ENCODE results near the gene CNNM2.

CNNM2 gene

DNA sequence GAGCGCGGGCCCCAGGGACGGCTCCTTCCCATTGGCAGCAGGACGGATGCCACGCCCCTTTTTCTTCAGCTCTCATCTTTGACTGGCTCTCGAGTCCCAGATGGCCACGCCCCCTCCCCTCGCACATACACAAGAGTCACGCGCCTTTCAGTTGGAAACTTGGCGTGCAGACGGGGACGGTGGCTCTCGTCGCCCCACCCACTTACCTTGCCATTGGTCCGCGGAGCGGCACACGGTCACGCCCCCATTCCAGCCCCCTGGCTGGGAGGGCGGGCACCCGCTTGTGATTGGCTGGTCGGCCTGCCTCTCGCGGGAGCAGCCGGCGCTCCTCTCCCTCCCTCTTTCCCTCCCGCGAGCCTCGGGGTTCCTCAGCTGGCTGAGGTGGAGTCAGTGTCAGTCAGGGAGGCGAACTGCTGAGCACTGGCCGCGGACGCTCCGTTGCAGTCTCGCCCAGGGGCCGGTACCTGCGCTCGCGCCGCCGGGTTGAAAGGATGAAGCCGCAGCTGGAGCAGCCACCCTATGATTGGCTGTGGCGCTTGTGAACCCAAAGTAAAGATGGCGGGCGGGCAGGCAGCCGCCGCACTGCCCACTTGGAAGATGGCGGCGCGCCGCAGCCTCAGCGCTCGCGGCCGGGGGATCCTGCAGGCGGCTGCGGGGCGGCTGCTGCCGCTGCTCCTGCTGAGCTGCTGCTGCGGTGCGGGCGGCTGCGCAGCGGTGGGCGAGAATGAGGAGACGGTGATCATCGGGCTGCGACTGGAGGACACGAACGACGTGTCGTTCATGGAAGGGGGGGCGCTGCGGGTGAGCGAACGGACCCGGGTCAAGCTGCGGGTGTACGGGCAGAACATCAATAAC lies at the start of gene CNNM2:
CNNM2 (plus strand) TSS at position 333 of the 855 bp plus-strand sequence; CDS start at position 520, 187 bp downstream.
- DNase-seq (ENCODE audit: low read depth): peak; percentile 99

DNA sequence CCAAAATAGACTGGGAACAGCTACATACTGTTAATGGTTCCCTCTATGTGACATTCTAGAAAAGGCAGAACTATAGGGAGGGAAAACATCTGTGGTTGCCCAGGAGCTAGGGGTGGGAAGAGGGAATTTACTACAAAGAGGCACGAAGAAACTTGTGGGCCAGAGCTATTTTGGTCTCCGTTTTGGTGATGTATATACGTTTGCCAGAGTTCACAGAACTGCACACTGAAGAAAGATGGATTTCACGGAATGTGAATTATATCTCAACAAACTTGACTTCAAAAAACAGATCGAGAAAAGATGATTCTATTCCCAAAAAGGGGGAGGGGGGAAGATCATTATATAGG lies 49.2 kb upstream of the CNNM2 start:
- DNase-seq (ENCODE audit: low read depth): no peak

DNA sequence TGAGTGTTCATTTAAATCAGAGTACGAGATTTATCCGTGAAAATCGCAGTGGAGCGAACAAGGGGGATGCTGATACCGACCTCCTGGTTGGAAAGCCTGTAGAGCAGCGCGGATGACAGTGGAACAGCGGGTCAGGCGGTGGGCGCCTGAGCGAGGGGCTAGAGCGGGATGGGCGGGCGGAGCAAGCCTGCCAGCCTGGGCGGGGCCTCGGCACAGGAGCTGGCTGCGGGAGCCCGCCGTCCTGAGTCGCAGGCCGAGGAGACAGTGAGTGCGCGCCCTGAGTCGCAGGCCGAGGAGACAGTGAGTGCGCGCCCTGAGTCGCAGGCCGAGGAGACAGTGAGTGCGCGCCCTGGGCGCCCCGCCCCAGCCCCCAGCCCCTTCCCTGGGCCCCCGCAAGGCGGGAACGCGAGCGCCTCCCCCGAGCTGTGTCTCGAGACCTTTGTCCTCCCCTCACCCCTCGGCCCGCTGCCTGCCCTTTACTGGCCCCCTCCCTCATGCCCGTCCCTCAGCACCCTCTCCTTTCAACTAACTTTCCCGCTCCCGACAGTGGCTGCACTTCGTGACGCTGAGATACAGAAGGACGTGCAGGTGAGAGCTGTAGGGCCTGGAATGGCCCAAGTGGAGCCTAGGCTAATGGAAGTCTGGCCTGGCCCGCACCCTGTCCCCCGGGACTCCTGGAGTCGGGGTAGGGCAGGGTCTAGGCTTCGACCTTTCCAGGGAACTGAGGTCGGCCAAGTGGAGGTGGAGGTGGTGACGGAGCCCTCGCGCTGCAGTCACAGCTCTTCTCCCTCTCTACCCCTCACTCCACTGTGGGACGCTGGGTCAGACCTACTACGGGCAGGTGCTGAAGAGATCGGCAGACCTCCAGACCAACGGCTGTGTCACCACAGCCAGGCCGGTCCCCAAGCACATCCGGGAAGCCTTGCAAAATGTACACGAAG lies 48.6 kb upstream of the CNNM2 start, which contains the start of gene AS3MT:
AS3MT (plus strand) TSS at position 213 of the 941 bp plus-strand sequence; CDS start at position 336, 123 bp downstream.
- no peak for DNase-seq (ENCODE audit: low read depth)

DNA sequence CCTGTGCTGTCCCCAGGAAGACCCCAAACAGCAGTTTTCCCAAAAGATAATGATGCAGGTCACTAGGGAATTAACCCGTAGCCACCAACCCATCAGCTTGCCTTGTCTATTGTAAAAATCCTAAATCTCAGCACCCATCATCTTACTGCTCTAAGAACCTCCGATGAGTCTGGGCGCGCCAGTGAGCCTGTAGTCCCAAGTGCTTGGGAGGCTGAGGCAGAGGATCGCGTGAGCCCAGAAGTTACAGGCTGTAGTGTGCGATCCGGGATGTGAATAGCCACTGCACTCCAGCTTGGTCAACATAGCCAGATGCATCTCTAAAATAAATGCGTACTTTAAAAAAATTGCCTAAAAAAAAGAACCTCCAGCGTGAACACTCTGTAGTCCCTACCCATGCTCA lies 47.9 kb upstream of the CNNM2 start:
- no peak for DNase-seq (ENCODE audit: low read depth)

DNA sequence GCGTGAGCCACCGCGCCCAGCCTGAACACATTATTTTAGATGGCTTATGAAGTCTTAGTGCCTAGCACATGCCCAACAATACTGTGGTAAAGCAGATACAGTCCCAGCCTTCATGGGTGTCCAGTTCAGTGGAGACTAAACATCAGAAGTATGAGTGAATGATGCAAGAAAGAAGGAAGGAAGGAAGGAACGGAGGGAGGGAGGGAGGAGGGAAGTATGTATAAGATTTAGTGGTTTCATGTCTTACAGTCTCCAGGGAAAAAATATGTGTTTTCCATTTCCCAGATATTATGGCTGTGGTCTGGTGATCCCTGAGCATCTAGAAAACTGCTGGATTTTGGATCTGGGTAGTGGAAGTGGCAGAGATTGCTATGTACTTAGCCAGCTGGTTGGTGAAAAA lies 45.9 kb upstream of the CNNM2 start:
- no peak for DNase-seq (ENCODE audit: low read depth)

DNA sequence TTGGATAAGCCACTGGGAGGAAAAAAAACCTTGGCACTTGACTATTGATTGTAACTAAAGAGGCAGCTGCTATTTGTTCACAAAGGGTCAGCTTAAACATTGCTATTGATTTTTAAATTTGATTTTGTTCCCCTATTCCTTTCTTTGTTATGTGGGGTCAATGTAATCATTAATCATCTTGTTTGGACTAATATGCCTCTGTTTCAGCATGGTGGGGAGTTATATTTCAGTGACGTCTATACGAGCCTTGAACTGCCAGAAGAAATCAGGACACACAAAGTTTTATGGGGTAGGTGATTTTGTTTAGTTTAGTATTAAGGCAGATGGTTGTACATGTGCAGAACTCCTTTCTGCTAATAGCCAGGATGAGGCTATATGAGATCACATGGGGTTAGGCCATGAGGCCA lies 41.3 kb upstream of the CNNM2 start:
- DNase-seq (ENCODE audit: low read depth): no peak

DNA sequence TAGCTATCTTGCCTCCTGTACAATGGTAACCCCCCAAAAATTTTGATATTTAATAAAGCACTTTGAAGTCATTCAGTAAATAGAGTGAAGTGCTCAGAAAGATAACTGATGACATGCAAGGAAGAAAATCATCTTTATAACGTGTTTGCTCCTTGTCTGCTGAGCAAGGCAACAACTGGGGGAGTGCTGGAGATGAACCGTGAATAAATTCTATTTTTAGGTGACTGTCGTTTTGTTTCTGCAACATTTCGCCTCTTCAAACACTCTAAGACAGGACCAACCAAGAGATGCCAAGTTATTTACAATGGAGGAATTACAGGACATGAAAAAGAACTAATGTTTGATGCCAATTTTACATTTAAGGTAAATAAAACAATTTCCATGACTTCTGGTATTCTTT lies 39.5 kb upstream of the CNNM2 start:
- no peak for DNase-seq (ENCODE audit: low read depth)

DNA sequence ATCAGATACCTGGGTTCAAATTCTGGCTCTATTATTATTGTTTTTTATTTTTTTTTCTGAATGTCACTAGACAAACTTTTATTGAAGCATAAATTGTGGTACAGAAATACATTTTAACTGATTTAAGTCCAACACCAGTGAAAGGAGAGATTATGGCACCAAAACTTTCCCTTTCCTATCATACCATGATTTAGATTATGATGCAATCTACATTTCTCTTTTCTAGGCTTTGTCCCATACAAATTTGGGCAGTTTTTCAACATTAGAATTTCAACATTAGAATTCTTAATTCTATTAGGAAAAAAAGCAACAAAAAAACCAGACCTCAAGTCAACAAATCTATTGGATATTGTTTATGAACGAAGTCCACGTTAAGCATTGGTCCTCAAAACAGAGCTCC lies 37.8 kb upstream of the CNNM2 start:
- no peak for DNase-seq (ENCODE audit: low read depth)

DNA sequence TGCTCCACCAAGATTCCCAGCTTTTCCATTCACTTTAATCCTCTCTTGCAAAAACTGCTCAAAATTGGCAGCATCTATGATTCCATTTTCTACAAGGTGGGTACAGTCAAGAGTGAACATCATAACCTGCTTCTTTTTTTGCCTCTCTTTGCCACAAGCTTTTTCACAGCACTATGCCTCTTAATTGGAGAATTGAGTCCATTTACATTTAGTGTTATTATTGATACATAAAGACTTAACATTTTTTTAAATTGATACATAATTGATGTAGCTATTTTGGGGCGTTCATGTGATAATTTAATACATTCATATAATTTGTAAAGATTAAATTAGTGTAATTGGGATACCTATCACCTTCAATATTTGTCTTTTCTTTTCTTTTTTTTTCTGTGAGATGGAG lies 30.0 kb upstream of the CNNM2 start:
- no peak for DNase-seq (ENCODE audit: low read depth)

DNA sequence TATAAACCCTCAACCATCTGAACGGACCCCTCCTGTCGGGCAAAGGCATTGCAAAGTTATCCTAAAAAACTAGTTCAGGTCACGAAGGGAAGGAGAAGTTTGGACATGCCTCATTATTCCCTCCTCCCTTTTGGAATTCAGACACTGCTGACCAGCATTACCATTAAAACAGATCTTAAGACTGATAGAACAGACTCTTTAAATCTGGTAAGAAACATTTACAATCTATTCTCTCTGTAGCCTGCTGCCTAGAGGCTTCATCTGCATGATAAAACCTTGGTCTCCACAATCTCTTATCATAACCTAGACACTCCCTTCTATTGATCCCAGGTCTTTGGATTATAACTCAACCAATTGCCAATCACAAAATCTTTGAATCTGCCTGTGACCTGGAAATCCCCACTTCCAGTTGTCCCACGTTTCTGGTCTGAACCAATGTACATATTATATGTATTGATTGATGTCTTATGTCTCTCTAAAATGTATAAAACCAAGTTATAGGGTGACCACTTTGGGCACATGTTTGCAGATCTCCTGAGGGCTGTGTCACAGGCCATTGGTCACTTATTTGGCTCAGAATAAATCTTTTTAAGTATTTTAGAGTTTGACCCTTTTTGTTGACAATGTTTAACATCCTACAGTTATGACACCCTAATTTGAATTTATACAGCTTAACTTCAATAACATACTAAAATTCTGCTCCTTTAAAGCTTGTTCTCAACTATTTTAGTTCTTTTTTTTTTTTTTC lies 23.5 kb upstream of the CNNM2 start:
- no peak for DNase-seq (ENCODE audit: low read depth)

DNA sequence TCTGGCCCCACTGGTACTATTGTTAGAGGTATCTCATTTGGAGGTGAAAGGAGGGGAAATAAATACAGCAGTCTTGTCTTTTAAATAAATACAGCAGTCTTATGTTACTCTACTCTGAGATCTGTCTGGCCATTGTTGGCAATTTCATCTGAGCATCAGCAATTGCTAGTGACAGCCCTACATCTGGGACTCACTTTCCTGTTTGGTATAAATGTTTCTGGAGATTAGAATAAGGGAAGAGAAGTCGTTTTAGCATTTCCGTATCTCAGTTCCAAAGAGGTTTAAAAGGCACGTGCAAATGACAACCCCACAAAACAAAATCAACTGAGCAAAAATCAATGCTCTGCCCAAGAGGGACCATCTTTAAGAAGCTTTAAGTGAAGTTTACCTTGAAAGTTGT lies 18.1 kb upstream of the CNNM2 start:
- DNase-seq (ENCODE audit: low read depth): no peak

DNA sequence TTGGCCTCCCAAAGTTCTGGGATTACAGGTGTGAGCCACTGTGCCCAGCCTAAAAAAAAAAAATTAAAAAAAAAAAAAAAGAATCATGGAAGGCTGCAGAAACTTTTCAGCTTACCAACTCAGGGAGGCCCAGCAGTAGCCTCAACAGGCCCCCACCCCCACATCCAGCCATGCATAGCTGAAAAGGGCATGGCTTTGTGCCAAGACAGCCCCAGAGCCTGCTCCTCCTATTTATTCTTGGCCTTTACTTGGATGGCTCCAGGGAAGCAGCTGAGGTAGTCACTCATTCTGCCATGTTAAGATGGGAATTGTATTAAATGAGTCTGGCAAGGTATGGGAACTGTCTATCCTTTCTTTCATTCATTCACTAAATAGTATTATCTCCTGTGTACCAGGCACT lies 13.7 kb upstream of the CNNM2 start:
- DNase-seq (ENCODE audit: low read depth): no peak

DNA sequence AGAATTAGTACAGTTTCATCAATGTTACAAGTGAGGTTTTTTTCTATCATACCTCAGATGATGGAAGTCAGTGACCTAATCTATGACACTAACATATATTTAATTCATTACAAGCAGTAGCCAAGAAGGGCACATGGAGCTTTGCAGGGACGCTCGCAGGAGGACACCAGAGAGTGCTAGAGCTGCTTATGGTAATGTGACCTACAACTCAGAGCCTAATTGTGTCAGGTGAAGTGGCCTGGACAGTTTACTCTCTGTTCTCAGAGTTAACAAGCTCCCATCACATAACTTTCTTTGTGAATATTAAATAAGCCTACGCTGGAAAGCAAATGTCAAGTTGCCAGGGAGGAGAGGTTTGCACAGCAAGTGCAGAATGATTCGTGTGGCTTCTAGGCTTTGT lies 11.6 kb upstream of the CNNM2 start:
- no peak for DNase-seq (ENCODE audit: low read depth)

DNA sequence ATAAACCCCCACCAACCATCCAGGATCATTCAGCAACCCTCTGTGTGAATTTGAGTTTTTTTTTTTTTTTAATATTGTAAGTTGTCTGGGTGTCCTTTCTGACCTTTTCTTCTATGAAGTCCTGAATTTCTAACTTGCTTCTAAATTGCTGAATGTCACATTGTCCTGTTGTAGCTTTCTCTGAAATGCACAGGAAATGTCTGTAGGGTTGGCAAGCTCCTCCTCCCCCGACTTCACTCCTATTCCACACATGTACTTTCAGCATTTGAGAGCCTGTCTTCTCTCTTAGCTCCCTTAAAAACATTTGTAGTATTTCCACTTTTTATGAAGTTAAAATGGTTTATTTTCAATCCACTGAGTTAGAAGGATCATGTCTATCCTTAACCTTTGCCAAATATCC lies 3.3 kb upstream of the CNNM2 start:
- no peak for DNase-seq (ENCODE audit: low read depth)

DNA sequence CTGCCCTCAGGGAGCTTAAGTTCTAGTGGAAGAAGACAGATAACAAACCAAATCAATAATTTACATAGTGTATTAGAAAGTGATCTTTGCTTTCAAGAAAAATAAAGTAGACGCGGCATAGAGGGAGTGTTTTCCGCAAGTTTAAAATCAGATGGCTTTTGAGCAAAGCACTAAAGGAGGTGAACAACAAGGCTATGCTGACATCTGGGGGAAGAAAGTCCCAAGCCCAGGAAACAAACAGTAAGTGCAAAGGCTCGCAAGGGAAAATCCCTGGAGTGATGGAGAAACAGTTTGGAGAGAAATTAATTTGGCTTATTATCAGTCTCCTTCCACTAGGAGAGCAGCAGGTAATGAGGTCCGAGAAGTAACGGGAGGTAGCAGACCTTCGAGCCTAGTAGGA lies 1.9 kb upstream of the CNNM2 start:
- DNase-seq (ENCODE audit: low read depth): no peak

DNA sequence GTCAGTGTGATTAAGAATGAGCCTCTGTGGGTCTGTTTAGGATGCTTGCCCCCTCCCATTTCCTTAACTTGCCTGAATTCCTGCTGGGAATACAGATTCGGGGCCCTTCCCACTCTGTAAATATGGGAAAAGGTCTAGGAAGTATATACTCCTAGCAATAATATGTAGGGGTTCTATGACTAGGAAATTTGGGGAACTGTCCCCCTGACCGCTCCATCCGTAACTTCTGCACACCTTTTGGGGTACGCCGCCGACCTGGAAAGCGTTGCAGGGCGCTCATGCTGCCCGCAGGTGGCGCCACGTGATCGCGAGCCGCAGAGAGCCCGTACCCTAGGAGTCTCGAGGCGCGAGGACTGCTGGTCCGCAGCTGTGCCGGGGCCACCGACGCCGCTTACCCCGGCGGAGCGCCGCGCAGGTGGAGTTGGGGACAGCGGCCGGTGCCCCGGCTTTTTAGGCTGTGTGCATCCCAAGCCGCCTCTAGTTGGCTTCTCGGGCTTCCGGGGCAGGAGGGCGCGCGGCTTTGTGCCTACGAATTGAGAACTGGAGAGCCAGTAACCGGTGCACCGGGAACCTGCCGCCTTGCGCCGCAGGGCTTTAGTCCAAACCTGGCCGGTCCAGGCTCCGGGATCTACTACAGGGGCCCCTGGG lies 656 bp upstream of the CNNM2 start:
- DNase-seq (ENCODE audit: low read depth): peak; percentile 60

DNA sequence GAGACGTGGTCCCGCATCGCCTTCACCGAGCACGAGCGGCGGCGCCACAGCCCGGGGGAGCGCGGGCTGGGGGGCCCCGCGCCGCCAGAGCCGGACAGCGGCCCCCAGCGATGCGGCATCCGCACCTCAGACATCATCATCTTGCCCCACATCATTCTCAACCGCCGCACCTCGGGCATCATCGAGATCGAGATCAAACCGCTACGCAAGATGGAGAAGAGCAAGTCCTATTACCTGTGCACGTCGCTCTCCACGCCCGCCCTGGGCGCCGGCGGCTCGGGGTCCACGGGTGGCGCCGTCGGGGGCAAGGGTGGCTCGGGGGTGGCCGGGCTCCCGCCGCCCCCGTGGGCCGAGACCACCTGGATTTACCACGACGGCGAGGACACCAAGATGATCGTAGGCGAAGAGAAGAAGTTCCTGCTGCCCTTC lies 737 bp downstream of the CNNM2 start:
- DNase-seq (ENCODE audit: low read depth): peak; percentile 10

DNA sequence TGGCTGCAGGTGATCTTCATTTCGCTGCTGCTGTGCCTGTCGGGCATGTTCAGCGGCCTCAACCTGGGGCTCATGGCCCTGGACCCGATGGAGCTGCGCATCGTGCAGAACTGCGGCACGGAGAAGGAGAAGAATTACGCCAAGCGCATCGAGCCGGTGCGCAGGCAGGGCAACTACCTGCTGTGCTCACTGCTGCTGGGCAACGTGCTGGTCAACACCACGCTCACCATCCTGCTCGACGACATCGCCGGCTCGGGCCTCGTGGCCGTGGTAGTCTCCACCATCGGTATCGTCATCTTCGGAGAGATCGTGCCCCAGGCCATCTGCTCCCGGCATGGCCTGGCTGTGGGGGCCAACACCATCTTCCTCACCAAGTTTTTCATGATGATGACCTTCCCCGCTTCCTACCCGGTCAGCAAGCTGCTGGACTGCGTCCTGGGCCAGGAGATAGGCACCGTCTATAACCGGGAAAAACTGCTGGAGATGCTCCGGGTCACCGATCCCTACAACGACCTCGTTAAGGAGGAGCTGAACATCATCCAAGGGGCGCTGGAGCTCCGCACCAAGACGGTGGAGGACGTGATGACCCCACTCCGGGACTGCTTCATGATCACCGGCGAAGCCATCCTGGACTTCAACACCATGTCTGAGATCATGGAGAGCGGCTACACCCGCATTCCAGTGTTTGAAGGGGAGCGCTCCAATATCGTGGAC lies 1.3 kb downstream of the CNNM2 start:
- DNase-seq (ENCODE audit: low read depth): no peak

DNA sequence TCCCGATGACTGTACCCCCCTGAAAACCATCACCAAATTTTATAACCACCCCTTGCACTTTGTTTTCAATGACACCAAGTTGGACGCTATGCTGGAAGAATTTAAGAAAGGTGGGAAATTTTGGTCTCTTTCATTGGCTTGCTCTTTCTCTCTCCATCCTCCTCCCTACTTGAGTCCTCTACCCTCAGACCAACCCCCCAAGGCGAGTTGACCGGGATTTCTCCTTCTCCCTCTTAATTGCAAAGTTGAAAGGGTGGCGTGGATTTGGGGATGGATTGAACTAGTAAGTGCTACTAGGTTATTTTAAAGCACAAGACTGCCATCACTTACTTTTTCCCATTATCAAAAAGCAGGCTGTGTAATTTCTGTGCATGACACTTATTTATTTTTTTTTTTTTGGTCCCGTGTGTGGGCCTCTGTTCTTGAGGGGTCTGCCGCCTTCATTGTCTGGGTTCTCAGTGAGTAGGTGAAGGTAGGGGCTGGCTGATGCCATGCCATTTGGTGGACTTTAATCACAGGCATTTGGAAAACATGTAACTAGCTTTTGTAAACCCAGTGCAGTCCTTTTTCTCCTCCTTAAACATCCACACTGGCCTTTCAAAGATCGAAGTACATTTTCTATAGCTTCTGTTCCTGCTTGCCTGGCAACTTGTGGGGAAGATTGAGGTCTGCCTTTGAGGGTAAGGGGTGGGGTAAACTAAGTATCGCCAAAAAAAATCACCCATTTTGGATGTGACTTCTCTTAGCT lies 2.1 kb downstream of the CNNM2 start:
- DNase-seq (ENCODE audit: low read depth): no peak

DNA sequence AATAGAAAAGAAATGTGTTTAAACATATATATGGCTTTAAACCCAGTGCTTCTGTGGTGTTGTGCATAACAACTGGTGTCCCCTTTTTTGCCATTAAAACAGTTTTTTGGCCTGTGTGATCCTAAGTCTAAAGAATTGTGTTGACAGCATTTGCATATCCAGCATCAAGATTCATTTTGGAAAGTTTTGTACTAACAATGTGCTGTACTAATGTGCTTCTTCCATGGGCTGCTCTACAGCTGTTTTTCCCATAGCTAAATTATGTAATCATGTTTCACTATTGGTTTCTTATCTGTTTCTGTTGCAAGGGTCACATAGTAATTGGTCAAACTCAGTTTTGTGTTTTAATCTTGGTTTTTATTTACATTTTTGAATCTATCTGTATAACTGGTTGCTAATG lies 5.5 kb downstream of the CNNM2 start:
- DNase-seq (ENCODE audit: low read depth): no peak
